ENCODE measurements around the gene CC2D2B. TPM values are rescaled to one million over a fixed set of nuclear protein-coding genes. Genes with fewer than 3 reads are reported as not detected.

Gene CC2D2B
- total and polyA plus RNA-seq, 9 donors: 0.35 to 1.9 (median 0.92) TPM

DNA sequence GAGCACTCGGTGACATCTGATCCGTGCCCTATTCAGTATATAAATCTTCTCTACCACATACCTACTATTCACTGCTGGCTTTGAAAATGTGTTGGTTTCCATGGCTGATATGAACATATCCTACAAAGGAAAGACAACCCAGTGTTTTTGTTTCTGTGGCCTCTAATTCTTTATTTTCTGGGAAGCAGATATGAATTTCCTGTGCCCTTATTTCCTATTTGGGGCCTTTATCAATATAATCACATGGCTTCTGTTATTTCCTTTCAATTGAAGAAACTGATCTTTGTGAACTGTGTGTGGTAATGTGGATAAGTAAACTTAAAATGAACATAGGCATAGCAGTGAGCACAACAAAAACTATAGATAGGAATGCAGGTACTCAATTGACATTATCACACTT, 146.2 kb downstream of the CC2D2B start:
- TF ChIP-seq CTCF (IDR thresholded peaks at IDR 0.05): no peak
- no peak for TF ChIP-seq POLR2A (IDR thresholded peaks at IDR 0.05)
- no peak for TF ChIP-seq EP300 (IDR thresholded peaks at IDR 0.05)
- Histone ChIP-seq H3K4me1 (ENCODE audit: insufficient read depth) (no peaks in the 10 kb centered on the region), H3K4me3 (no peak overlapping the region), H3K36me3 (no peaks in the 10 kb centered on the region), H3K27me3 (no peaks in the 10 kb centered on the region), H3K27ac (no peak overlapping the region), H3K9me3 (no peaks in the 10 kb centered on the region)
- intact Hi-C loops (cut with DNase I): no loop called here
- DNase-seq: no peak
- WGBS, 3 donors: 84 to 95% (median 86%) methylated on average over 2 of the region's 2 CpGs

DNA sequence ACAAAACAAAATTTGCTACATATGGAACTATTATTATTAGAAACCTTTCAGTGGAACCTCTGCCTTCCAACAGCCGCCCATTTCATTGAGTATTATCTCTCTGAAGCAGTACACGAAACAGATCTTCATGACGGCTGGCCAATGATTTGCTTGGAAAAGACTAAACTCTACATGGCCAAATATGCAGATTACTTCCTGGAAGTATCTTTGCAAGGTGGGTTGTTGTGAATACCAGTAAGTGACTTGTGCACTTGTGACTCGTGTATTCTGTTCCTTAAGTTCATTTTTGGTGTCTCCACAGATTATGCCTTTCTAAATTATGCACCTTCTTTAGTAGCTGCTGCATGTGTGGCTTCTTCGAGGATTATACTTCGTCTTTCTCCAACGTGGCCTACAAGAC, 149.0 kb downstream of the CC2D2B start:
- no peaks in the 10 kb centered on the region for H3K9me3 ChIP-seq
- no peaks in the 10 kb centered on the region for H3K36me3 ChIP-seq
- TF ChIP-seq EP300 (IDR thresholded peaks at IDR 0.05) (no peak), CTCF (IDR thresholded peaks at IDR 0.05) (no peak), POLR2A (IDR thresholded peaks at IDR 0.05) (no peak)
- no peak overlapping the region for H3K4me3 ChIP-seq
- intact Hi-C loops (cut with DNase I): no loop called here
- no peaks in the 10 kb centered on the region for H3K4me1 ChIP-seq (ENCODE audit: insufficient read depth)
- DNase-seq: no peak
- WGBS, 3 donors: 90 to 92% (median 92%) methylated on average over 7 of the region's 7 CpGs
- H3K27ac ChIP-seq: no peak overlapping the region
- no peaks in the 10 kb centered on the region for H3K27me3 ChIP-seq

GRCh38 chr10:96061232-96061631, 153.5 kb downstream of the CC2D2B start:
- WGBS, 3 donors: 93 to 96% (median 93%) methylated on average over 3 of the region's 3 CpGs
- intact Hi-C loops (cut with DNase I): no loop called here
- Histone ChIP-seq H3K9me3 (no peaks in the 10 kb centered on the region), H3K4me1 (ENCODE audit: insufficient read depth) (no peaks in the 10 kb centered on the region), H3K4me3 (no peak overlapping the region), H3K27ac (no peak overlapping the region), H3K27me3 (no peaks in the 10 kb centered on the region), H3K36me3 (no peaks in the 10 kb centered on the region)
- no peak for TF ChIP-seq EP300 (IDR thresholded peaks at IDR 0.05)
- no peak for TF ChIP-seq POLR2A (IDR thresholded peaks at IDR 0.05)
- TF ChIP-seq CTCF (IDR thresholded peaks at IDR 0.05): no peak
- DNase-seq: no peak

DNA sequence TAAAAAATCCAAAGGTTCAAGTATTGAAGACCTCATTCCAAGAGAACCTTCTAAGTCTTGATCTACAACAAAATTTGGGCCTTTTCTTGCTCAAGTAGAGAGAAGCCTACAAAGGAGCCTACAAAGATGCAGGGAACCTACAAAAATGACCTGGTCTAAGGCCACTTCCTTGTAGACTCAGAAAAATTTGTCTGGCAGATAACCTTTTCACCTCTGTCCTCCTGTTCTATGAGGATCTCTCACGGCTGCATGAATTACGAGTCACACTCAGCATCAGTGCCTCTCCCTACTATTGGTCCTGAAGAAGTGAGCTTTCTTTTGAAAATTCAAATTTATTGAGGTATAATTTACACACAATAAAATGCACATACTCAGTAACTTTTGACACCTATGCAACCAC, 164.9 kb downstream of the CC2D2B start:
- H3K9me3 ChIP-seq: no peaks in the 10 kb centered on the region
- no peaks in the 10 kb centered on the region for H3K4me1 ChIP-seq (ENCODE audit: insufficient read depth)
- 67 to 86% (median 77%) methylated on average over 2 of the region's 2 CpGs for WGBS, 3 donors
- H3K36me3 ChIP-seq: no peaks in the 10 kb centered on the region
- TF ChIP-seq EP300 (IDR thresholded peaks at IDR 0.05) (no peak), CTCF (IDR thresholded peaks at IDR 0.05) (no peak), POLR2A (IDR thresholded peaks at IDR 0.05) (no peak)
- no peak overlapping the region for H3K27ac ChIP-seq
- H3K27me3 ChIP-seq: no peaks in the 10 kb centered on the region
- H3K4me3 ChIP-seq: no peak overlapping the region
- no peak for DNase-seq
- intact Hi-C loops (cut with DNase I): no loop called here

- TF ChIP-seq POLR2A (IDR thresholded peaks at IDR 0.05) (no peak), CTCF (IDR thresholded peaks at IDR 0.05) (no peak), EP300 (IDR thresholded peaks at IDR 0.05) (no peak)
- WGBS, 3 donors: 83 to 93% (median 91%) methylated on average over 1 of the region's 1 CpG
- Histone ChIP-seq H3K4me3 (no peak overlapping the region), H3K36me3 (no peaks in the 10 kb centered on the region), H3K27ac (no peak overlapping the region), H3K27me3 (no peaks in the 10 kb centered on the region), H3K9me3 (no peaks in the 10 kb centered on the region), H3K4me1 (ENCODE audit: insufficient read depth) (no peaks in the 10 kb centered on the region)
- intact Hi-C loops (cut with DNase I): no loop called here
- DNase-seq: no peak
These were observed 165.9 kb downstream of the CC2D2B start for GRCh38 chr10:96073722-96074121.
